CD4-positive, alpha-beta T cell (primary cell): ENCODE data around the gene PRCP. TPM values are rescaled to one million over a fixed set of nuclear protein-coding genes. Genes with fewer than 3 reads are reported as not detected.

Source experiments
- ATAC-seq: fragments of 200-7000 bp; cut with Tn5 transposase; one replicate; pipeline ENCODE4 v1.10.0; 2022; ENCODE audit warnings: mild to moderate bottlenecking; ENCODE audit not compliant: poor library complexity
- CTCF ChIA-PET: fragments of 350-600 bp; sonication (Branson Sonifier 250); formaldehyde crosslinking; loops from one replicate; lab custom pipeline; 2021; ENCODE audit warnings: antibody characterized with exemption, inconsistent platforms; lab: Charles Lee
- POLR2A ChIA-PET: fragments of 350-600 bp; sonication (Branson Sonifier 250); formaldehyde crosslinking; loops from one replicate; lab custom pipeline; 2021; ENCODE audit warnings: antibody characterized with exemption, inconsistent platforms; lab: Charles Lee
- DNase-seq, 14 experiments: peaks; one replicate each; pipeline ENCODE4 v3.0.0-alpha.2; 2013 to 2020; ENCODE audit warnings: mixed read lengths in 2 of 14
- H3K27ac ChIP-seq, 2 donors: one replicate each; pipeline versions ENCODE4 v1.5.1 to v1.7.0; 2013; ENCODE audit warnings: low read length in 2 of 2, low read depth in 1 of 2, mild to moderate bottlenecking in 1 of 2
- H3K27me3 ChIP-seq, 2 experiments: 1 replicate in 1 of 2; 2 replicates in 1 of 2; pipeline versions ENCODE4 v1.6.1 to v1.7.0; 2013; ENCODE audit warnings: low read length in 2 of 2, control low read depth in 1 of 2, mild to moderate bottlenecking in 1 of 2, moderate library complexity in 1 of 2; ENCODE audit not compliant: insufficient read depth in 2 of 2, control insufficient read depth in 1 of 2
- H3K36me3 ChIP-seq: one replicate; pipeline ENCODE4 v1.6.1; 2013; ENCODE audit warnings: low read length, control low read depth; ENCODE audit not compliant: insufficient read depth
- H3K4me1 ChIP-seq: one replicate; pipeline ENCODE4 v1.6.1; 2013; ENCODE audit warnings: low read length, control low read depth; ENCODE audit not compliant: insufficient read depth
- H3K4me3 ChIP-seq: one replicate; pipeline ENCODE4 v1.5.1; 2013; ENCODE audit warnings: mild to moderate bottlenecking, low read length, moderate library complexity
- H3K9me3 ChIP-seq, 2 experiments: 1 replicate in 1 of 2; 2 replicates in 1 of 2; pipeline versions ENCODE4 v1.6.1 to v1.7.0; 2013; ENCODE audit warnings: low read length in 2 of 2, mild to moderate bottlenecking in 2 of 2, control low read depth in 1 of 2, moderate library complexity in 1 of 2; ENCODE audit not compliant: control insufficient read depth in 1 of 2, insufficient read depth in 1 of 2
- H3K27ac Mint-ChIP-seq: one replicate; pipeline ENCODE4 v1.8.0; 2020; ENCODE audit warnings: mixed read lengths
- H3K27me3 Mint-ChIP-seq: one replicate; pipeline ENCODE4 v1.8.0; 2021; ENCODE audit warnings: mixed read lengths
- H3K36me3 Mint-ChIP-seq: one replicate; pipeline ENCODE4 v1.8.0; 2021; ENCODE audit warnings: low read depth, mixed read lengths
- H3K4me1 Mint-ChIP-seq: one replicate; pipeline ENCODE4 v1.8.0; 2021; ENCODE audit warnings: low read depth, mixed read lengths
- H3K4me3 Mint-ChIP-seq: one replicate; pipeline ENCODE4 v1.8.0; 2020; ENCODE audit warnings: mild to moderate bottlenecking, mixed read lengths
- H3K9me3 Mint-ChIP-seq: one replicate; pipeline ENCODE4 v1.8.0; 2020; ENCODE audit warnings: mixed read lengths
- intact Hi-C, 2 experiments: fragments of 100-400 bp; cut with DNase I in 1 of 2; cut with micrococcal nuclease in 1 of 2; formaldehyde crosslinking; loops; one replicate each; pipeline versions ENCODE4 v1.15.1 to v1.9.0; 2023 to 2025; cut with DNase I, micrococcal nuclease
- total RNA-seq, 174 experiments: library from RNA in 2 of 174; stranded (reverse) in 2 of 174; gene quantifications; one replicate each; pipeline ENCODE4 v1.2.3 and lab custom pipeline; 2021 to 2026
- TF ChIP-seq, protein P1 (sequence below): fragments of 200-600 bp; IDR thresholded peaks from one replicate; pipeline ENCODE4 v1.8.0; 2022; ENCODE audit warnings: antibody characterized with exemption, mild to moderate bottlenecking

PRCP gene
- total RNA-seq, 2 experiments from 2014 or later: 13.7 to 16.0 TPM

DNA sequence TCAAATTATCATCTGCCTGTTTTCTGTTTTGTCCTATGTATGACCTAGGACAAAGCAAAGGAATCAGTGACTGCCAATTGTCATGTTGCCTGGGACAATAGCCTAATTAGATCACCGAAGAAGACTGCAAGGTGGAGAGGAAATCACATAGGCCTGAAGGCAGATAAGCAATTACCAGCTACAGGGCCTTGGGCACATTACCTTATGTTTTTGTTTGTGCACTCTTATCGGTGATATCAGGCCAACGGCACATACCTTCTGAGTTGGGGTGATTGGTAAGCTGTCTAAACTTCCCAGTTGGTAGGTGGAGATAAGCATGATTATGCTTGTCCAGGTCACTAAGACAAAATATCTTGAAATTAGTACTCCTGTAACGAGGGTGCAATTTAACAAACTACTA lies 108.5 kb downstream of the PRCP start:
- Mint-ChIP-seq H3K27me3 (peaks cover 4% of the 10 kb centered on the region), H3K4me3 (no peak overlapping the region), H3K9me3 (no peaks in the 10 kb centered on the region), H3K4me1 (no peaks in the 10 kb centered on the region), H3K27ac (no peak overlapping the region), H3K36me3 (no peaks in the 10 kb centered on the region)
- DNase-seq: no peak
- ATAC-seq: no peak
- Histone ChIP-seq H3K27me3 (no peaks in the 10 kb centered on the region), H3K4me3 (no peak overlapping the region), H3K27ac (no peak overlapping the region), H3K9me3 (no peaks in the 10 kb centered on the region), H3K36me3 (no peaks in the 10 kb centered on the region), H3K4me1 (no peaks in the 10 kb centered on the region)
- POLR2A ChIA-PET: no interaction called here
- CTCF ChIA-PET: no interaction called here
- TF ChIP-seq, protein P1, sequence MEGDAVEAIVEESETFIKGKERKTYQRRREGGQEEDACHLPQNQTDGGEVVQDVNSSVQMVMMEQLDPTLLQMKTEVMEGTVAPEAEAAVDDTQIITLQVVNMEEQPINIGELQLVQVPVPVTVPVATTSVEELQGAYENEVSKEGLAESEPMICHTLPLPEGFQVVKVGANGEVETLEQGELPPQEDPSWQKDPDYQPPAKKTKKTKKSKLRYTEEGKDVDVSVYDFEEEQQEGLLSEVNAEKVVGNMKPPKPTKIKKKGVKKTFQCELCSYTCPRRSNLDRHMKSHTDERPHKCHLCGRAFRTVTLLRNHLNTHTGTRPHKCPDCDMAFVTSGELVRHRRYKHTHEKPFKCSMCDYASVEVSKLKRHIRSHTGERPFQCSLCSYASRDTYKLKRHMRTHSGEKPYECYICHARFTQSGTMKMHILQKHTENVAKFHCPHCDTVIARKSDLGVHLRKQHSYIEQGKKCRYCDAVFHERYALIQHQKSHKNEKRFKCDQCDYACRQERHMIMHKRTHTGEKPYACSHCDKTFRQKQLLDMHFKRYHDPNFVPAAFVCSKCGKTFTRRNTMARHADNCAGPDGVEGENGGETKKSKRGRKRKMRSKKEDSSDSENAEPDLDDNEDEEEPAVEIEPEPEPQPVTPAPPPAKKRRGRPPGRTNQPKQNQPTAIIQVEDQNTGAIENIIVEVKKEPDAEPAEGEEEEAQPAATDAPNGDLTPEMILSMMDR: no peak
- intact Hi-C loops: no loop called here

DNA sequence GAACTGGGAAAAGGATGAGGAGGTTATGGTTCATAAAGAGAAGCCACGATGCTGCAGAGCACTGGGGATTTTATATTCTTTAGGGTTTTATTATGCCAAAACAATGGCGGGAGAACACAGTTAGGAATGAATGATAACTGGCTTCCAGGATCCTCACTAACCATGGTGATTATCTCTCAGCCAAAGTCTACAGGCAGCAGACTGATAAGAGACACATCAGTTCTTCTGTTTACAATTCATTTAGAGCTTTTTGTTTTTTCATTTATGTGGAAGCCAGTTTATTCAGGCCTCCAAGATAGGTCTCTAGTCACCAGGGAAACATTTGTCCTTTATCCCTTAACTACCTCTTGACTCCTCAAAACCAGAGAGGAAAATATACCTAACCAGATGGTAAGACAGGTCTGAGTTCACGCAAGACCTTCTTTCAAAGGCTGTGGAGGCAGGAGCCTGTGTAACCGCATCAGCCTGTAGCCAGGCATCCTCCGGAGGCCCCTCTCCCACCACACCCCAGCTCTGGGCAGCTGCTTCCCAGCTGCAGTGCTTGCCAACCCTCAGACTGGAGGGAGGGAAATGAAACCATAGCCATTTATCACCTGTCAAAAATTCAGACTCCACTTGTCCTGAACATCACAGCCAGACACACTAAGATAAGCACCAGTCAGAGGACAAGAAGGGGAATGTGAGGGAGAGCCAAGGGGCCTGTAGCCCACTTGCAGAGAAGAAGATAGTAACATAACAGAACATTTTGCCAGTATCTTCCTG lies 109.3 kb downstream of the PRCP start:
- Histone ChIP-seq H3K36me3 (no peaks in the 10 kb centered on the region), H3K27ac (no peak overlapping the region), H3K4me3 (no peak overlapping the region), H3K27me3 (no peaks in the 10 kb centered on the region), H3K4me1 (no peaks in the 10 kb centered on the region), H3K9me3 (no peaks in the 10 kb centered on the region)
- DNase-seq (no peak), ATAC-seq (no peak)
- TF ChIP-seq, protein P1: no peak
- H3K36me3 Mint-ChIP-seq: no peaks in the 10 kb centered on the region
- CTCF ChIA-PET: interaction anchor here (1.2 kb wide), 1 partner anchor 24 kb away, joined by 3 read pairs; no protein-coding TSS in a partner anchor
- intact Hi-C loops: no loop called here
- peaks cover 4% of the 10 kb centered on the region for H3K27me3 Mint-ChIP-seq
- H3K4me3 Mint-ChIP-seq: no peak overlapping the region
- no peaks in the 10 kb centered on the region for H3K4me1 Mint-ChIP-seq
- POLR2A ChIA-PET: no interaction called here
- no peaks in the 10 kb centered on the region for H3K9me3 Mint-ChIP-seq
- no peak overlapping the region for H3K27ac Mint-ChIP-seq

DNA sequence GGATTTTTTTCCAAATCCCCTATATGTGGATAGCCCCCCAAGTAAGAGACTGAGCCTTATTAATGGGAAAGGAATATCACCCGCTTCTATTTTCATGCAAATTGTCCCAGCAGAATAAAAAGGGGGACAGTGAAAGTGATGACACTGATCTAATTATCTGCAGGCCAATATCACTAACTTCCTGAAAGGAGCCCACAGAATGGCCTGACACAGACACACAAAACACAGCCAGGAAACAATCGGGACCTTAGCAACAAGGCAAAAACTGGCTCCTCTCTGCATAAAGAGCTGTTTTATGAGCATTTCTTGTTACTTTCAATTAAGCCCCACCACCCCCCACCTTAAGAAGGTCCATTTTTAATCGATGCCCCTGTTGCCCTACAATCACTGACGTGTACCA lies 112.2 kb downstream of the PRCP start:
- CTCF ChIA-PET: no interaction called here

More for the DNA sequence above, 112.2 kb downstream of the PRCP start:
- Mint-ChIP-seq H3K36me3 (no peaks in the 10 kb centered on the region), H3K4me1 (no peaks in the 10 kb centered on the region), H3K27me3 (peaks cover 5% of the 10 kb centered on the region), H3K4me3 (no peak overlapping the region), H3K27ac (no peak overlapping the region), H3K9me3 (no peaks in the 10 kb centered on the region)
- no peaks in the 10 kb centered on the region for H3K36me3 ChIP-seq
- no peak for DNase-seq
- no peak overlapping the region for H3K27ac ChIP-seq
- H3K9me3 ChIP-seq: no peaks in the 10 kb centered on the region
- no peaks in the 10 kb centered on the region for H3K4me1 ChIP-seq
- ATAC-seq: no peak
- no peaks in the 10 kb centered on the region for H3K27me3 ChIP-seq
- no peak overlapping the region for H3K4me3 ChIP-seq
- intact Hi-C loops: no loop called here
- POLR2A ChIA-PET: no interaction called here
- TF ChIP-seq, protein P1: no peak
